ENCODE measurements around the gene DDX28.
"Not testable (repeated sequence)": the region's sequence is repeated elsewhere in the genome, so short reads cannot be mapped to it uniquely, and the experiment has no call there.

DDX28 gene

GRCh38 chr16:68022278-68022727 lies 729 bp downstream of the DDX28 start:
- TF ChIP-seq, protein P1, sequence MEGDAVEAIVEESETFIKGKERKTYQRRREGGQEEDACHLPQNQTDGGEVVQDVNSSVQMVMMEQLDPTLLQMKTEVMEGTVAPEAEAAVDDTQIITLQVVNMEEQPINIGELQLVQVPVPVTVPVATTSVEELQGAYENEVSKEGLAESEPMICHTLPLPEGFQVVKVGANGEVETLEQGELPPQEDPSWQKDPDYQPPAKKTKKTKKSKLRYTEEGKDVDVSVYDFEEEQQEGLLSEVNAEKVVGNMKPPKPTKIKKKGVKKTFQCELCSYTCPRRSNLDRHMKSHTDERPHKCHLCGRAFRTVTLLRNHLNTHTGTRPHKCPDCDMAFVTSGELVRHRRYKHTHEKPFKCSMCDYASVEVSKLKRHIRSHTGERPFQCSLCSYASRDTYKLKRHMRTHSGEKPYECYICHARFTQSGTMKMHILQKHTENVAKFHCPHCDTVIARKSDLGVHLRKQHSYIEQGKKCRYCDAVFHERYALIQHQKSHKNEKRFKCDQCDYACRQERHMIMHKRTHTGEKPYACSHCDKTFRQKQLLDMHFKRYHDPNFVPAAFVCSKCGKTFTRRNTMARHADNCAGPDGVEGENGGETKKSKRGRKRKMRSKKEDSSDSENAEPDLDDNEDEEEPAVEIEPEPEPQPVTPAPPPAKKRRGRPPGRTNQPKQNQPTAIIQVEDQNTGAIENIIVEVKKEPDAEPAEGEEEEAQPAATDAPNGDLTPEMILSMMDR (conservative IDR thresholded peaks at IDR 0.05; ENCODE audit: control insufficient read depth, insufficient read depth, low read depth, low read length), result no peak
- DNase-seq (ENCODE audit: low read depth), result peak; percentile 10
- H3K4me3 ChIP-seq (ENCODE audit: control insufficient read depth, low read depth, low read length), result peak overlapping the region; percentile 96

- TF ChIP-seq, protein P1 (conservative IDR thresholded peaks at IDR 0.05; ENCODE audit: control insufficient read depth, insufficient read depth, low read depth, low read length), result no peak
- peak overlapping the region; percentile 96 for H3K4me3 ChIP-seq (ENCODE audit: control insufficient read depth, low read depth, low read length)
These were observed 1.5 kb downstream of the DDX28 start for GRCh38 chr16:68021490-68021889.

DNA sequence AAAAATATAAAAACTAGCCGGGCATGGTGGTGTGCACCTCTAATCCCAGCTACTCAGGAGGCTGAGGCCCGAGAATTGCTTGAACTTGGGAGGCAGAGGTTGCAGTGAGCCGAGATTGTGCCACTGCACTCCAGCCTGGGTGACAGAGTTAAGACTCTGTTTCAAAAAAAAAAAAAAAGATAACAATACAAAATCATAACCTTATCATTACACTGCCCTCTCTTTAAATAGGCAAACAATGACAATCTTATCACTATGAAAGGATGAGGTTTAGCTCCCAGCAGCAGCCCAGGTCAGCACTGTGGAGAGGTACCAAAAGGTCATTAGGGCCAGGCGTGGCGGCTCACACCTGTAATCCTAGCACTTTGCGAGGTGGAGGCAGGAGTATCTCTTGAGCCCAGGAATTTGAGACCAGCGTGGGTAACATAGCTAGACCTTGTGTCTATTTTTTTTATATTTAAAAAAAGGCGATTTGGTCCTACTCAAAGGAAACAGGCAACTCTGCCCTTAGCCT lies 3.8 kb downstream of the DDX28 start:
- TF ChIP-seq, protein P1 (conservative IDR thresholded peaks at IDR 0.05; ENCODE audit: control insufficient read depth, insufficient read depth, low read depth, low read length), result no peak
- no peak for DNase-seq (ENCODE audit: low read depth)
- H3K4me3 ChIP-seq (ENCODE audit: control insufficient read depth, low read depth, low read length), result no peak overlapping the region

More at GRCh38 chr16:68021490-68021889, 1.5 kb downstream of the DDX28 start:
- no peak for DNase-seq (ENCODE audit: low read depth)

GRCh38 chr16:68015681-68016080 lies 7.4 kb downstream of the DDX28 start, which contains the start of gene DPEP2NB:
TSS of gene DPEP2NB (minus strand) at chr16:68015911. CDS start at chr16:68015770, 141 bp downstream.
- DNase-seq (ENCODE audit: low read depth), result no peak
- no peak within 1 kb of the TSS for H3K4me3 ChIP-seq (ENCODE audit: control insufficient read depth, low read depth, low read length)
- TF ChIP-seq, protein P1 (conservative IDR thresholded peaks at IDR 0.05; ENCODE audit: control insufficient read depth, insufficient read depth, low read depth, low read length), result no peak

- H3K4me3 ChIP-seq (ENCODE audit: control insufficient read depth, low read depth, low read length), result no peak overlapping the region
- DNase-seq (ENCODE audit: low read depth), result no peak
- TF ChIP-seq, protein P1 (conservative IDR thresholded peaks at IDR 0.05; ENCODE audit: control insufficient read depth, insufficient read depth, low read depth, low read length), result no peak
These were observed 9.6 kb downstream of the DDX28 start for GRCh38 chr16:68013440-68013839.

- not testable (repeated sequence) for DNase-seq (ENCODE audit: low read depth); H3K4me3 ChIP-seq (ENCODE audit: control insufficient read depth, low read depth, low read length)
These were observed 13.2 kb downstream of the DDX28 start for GRCh38 chr16:68009872-68010271.

GRCh38 chr16:68009157-68009735 lies 13.8 kb downstream of the DDX28 start:
- TF ChIP-seq, protein P1 (conservative IDR thresholded peaks at IDR 0.05; ENCODE audit: control insufficient read depth, insufficient read depth, low read depth, low read length), result no peak
- H3K4me3 ChIP-seq (ENCODE audit: control insufficient read depth, low read depth, low read length), result no peak overlapping the region
- no peak for DNase-seq (ENCODE audit: low read depth)
